ENCODE results near the gene ACOD1.
A peak's percentile ranks its signal among the peaks of the same experiment; 100 is the strongest.
"Not testable (repeated sequence)": the region's sequence is repeated elsewhere in the genome, so short reads cannot be mapped to it uniquely, and the experiment has no call there.

The ACOD1 gene

DNA sequence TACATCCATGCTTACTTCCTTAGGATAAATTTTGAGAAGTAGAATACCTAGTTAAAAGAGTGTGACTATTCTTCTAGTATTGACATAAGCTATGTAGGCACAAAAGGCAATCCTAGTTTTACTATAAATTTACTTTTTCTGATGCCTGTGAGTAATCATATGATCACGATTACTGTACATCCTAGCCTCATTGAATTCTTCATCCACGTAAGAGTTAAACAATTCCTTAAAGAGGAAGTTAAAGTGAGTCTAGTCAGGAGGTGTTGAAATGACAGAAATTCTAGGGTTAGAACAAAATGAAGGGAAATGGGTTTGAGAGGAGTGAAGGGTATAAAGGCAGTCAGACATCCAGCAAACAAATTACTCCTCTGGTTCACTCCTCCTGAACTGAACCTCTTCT is at the start of gene ACOD1:
TSS of gene ACOD1 (plus strand) at position 363 of the 400 bp plus-strand sequence. CDS start 48 bp downstream, outside the sequence.
- DNase-seq (ENCODE audit: low read depth, low spot score): no peak

DNA sequence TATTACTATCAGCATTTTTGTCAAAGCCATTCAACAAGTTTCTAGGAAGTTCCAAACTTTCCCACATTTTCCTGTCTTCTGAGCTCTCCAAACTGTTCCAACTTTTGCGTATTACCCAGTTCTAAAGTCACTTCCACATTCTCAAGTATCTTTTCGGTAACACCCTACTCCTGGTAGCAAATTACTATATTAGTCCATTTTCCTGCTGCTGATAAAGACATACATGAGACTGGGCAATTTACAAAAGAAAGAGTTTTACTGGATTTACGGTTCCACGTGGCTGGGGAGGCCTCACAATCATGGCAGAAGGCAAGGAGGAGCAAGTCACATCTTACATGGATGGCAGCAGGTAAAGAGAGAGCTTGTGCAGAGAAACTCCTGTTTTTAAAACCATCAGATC is 49.2 kb upstream of the ACOD1 start:
- not testable (repeated sequence) for DNase-seq (ENCODE audit: low read depth, low spot score)

DNA sequence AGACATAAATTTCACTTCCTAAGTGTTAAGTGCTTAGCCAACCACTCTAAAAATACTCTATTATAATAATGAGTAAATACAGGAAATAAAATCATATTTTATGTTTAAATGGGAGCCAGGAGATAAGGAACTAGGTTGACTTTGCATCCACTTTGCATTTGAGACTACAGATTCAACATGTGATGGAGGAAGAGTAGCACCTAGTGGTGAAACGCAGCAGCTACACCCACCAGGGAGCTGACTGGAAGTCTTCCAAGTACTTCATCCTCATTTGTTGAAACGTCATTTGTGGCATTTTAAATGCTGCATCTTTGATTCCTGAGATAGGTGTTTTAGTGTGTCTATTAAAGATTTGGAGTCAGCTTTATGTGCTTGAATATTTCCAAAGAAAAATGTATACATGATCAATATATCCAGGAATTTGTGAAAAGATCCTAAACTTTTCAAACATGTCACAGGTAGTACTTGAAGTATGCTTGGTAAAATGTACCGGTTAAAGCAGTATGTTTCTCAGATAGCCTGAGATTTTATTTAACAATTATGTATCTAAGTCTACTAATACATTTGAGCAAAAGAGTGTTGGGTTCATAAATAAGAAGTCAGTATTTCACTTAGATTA is 44.7 kb upstream of the ACOD1 start:
- peak; percentile 57 for DNase-seq (ENCODE audit: low read depth, low spot score)

DNA sequence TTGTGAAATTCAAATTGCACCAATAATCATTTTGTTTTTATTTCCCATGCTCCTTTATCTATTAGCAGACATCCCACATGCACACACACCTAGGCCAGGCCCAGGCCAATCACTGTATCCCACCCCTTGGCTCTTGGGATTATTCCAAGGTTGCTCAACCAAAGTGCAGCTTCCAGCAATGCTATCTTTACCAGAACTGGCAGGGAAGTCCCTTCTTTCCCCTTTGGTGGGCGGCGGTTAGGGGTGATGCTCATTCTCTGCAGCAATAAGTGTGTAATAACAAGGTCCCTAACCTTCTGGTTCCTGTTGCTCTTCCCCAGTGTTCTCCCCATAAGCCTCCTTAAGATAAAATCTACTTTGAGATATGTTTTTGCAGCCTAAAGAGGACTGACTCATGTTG is 43.8 kb upstream of the ACOD1 start:
- no peak for DNase-seq (ENCODE audit: low read depth, low spot score)

DNA sequence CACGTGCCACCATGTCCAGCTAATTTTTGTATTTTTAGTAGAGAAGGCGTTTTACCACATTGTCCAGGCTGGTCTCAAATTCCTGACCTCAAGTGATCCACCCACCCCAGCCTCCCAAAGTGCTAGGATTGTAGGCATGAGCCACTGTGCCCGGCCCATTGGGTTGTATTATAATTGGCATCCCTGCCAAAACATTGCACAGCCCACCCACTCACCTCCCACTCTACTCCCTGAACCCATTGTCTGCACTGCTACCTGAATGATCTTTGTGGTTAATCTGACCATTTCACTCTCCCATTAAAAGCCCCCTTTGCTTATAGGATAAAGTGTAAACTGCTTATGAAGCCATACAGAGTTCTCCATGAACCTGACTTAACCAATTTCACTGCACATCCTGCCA is 35.8 kb upstream of the ACOD1 start:
- DNase-seq (ENCODE audit: low read depth, low spot score): no peak

DNA sequence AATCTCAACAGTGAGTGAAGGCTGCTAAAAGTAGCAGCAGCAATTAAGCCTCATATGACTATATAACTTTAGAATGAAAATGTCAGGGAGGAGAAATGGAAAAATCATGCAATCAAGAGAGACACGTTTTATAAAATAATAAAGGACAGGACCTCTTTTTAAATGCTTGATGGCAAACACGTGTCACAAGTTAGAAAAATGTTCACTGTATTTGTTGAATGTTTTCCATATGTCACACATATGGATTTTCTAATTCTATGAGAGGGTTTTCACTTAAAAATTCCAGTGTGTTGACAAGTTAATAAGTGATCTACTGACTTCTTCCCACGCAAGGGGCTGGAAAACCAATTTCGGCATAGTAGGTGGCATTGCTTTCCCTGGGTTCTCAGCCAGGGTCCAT is 34.4 kb upstream of the ACOD1 start:
- DNase-seq (ENCODE audit: low read depth, low spot score): no peak

DNA sequence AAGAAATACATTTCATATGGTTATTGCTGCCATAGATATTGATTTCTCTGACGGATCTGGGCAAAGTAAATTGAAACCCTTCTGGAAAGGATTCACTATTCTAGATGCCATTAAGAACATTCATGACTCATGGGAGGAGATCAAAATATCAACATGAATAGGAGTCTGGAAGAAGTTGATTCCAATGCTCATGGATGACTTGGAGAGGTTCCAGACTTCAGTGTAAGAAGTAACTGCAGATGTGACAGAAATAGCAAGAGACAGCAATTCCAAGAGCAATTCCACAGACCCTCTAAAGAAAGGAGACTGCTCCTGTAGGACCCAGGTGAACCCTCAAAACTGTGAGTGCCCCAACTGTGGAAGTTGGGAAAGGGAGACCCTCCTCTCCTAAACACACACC is 31.2 kb upstream of the ACOD1 start:
- DNase-seq (ENCODE audit: low read depth, low spot score): no peak

DNA sequence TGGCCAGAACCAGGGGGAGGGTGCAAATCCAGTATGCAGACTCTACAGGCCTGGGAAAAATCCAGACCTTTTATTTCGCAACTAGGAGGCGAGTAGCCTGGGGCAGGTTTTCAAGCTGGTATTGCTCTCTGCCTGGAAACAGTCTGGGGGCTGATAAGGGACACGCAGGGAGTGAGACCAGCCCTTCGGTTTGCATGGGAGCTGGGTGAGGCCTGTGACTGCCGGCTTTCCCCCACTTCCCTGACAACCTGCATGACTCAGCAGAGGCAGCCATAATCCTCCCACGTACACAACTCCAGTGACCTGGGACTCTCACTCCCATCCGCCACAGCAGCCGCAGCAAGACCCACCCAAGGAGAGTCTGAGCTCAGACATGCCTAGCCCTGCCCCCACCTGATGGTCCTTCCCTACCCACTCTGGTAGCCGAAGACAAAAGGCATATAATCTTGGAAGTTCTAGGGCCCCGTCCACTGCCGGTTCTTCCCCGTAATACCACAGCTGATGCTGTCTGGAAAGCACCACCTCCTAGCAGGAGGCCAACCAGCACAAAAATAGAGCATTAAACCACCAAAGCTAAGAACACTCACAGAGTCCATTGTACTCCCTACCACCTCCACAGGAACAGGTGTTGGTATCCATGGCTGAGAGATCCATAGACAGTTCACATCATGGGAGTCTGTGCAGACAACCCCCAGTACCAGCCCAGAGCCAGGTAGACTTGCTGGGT is 30.4 kb upstream of the ACOD1 start:
- not testable (repeated sequence) for DNase-seq (ENCODE audit: low read depth, low spot score)

DNA sequence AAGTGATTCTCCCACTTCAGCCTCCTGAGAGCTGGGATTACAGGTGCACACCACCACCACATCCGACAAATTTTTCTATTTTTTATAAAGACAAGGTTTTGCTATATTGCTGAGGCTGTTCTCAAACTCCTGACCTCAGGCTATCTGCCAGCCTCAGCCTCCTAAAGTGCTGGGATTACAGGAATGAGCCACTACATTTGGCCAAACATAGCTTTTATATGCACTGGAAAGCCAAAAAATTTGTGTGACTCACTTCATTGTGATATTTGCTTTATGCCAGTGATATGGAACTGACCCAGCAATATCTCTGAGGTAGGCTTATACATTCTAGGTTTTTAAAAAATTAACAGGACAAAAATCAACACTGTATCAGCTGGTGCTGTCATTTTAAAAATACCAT is 26.8 kb upstream of the ACOD1 start:
- DNase-seq (ENCODE audit: low read depth, low spot score): no peak

DNA sequence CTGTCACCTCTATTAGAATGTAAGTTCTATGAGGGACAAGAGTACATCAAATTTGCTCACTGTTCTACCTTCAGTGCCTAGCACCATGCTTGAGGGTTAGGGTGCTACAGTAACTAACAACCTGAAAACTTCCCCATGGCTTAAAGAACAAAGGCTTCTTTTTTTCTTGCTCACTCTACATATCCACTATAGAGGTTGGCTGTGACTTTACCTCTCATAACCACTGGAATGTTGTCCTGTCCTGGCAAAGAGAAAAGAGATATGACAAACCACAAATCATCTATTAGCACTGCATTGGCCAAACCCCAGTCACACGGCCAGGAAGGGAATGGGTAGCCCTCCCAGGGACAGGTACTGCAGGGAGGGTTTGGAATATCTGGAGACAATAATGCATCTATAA is 23.2 kb upstream of the ACOD1 start:
- no peak for DNase-seq (ENCODE audit: low read depth, low spot score)

DNA sequence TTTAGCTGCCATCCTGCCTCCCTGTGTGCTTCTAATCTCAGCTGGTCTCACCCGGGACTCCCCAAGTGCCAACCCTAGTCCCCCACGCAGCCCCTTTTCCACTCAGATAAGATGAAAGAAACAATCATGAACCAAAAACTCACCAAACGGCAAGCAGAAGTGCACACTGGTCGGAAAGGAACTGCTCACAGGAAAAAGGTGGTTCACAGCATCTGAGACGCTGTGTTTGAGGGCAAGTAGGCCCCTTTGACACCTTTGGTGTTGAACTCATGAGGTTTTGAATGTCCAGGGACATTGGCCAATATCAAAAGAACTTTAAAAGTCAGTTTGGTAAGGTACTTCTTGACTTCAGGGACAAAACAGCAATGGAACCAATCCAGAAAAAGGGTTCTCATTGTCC is 20.4 kb upstream of the ACOD1 start:
- no peak for DNase-seq (ENCODE audit: low read depth, low spot score)

DNA sequence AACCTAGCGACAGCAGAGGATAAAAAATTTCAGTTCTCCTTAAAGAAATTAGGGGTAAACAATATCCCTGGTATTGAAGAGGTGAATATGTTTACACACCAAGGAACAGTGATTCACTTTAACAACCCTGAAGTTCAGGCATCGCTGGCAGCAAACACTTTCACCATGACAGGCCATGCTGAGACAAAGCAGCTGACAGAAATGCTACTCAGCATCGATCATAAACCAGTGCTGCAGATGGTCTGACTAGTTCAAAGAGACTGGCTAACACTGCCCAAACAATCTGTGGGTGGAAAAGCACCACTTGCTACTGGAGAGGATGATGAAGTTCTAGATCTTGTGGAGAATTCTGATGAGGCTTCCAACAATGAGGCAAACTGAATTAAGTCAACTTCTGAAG is 19.9 kb upstream of the ACOD1 start:
- DNase-seq (ENCODE audit: low read depth, low spot score): no peak

DNA sequence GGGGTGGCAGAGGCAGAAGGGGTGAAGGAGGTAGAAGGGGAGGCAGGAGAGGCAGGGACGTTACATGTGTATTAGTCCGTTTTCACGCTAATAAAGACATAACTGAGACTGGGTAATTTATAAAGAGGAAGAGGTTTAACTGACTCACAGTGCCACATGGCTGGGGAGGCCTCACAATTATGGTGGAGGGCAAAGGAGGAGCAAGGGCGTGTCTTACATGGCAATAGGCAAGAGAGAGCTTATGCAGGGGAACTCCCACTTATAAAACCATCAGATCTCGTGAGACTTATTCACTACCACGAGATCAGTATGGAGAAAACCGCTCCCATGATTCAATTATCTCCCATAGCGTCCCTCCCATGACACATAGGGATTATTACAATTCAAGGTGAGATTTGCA is 19.0 kb upstream of the ACOD1 start:
- no peak for DNase-seq (ENCODE audit: low read depth, low spot score)

DNA sequence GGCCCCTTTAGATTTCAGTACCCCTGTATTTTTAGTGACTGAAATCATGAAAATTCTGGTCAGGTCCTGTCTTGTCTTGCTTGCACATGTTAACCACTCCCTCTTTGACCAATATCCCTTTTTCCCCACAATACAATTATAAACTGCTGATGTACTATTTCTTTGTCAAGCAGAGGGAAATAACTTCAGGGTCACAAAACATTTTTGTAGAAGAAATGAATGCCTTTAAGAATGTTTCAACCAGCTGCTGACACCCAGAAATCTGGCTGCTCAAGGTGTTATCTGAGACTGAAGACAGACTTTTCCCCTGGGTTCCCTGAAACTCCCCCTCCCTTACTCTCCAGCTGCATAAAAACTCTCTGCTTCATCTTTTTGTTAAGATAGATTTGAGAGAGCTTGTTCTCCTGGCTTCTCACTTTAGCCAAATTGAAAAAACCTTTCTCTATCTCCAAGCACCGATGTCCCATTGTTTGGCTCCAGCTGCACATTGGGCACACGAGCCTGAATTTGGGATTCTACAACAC is 18.4 kb upstream of the ACOD1 start:
- no peak for DNase-seq (ENCODE audit: low read depth, low spot score)

DNA sequence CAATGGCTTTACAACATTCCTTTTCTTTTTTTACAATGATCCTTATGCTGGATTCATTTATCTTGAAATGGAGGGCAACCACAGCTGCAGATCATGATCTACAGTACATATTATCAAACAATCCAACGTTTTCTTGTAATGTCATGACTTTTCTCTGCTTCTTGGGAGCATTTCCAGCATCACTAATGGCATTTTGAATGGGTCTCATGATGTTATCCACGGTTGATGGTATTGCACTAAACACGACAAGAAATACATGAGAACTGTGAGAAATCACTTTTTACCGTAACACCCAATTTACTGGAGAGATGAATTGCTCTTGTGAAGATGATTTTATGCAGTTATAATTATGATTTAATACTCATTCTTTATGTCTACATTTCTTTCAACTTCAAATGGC is 16.2 kb upstream of the ACOD1 start:
- no peak for DNase-seq (ENCODE audit: low read depth, low spot score)

DNA sequence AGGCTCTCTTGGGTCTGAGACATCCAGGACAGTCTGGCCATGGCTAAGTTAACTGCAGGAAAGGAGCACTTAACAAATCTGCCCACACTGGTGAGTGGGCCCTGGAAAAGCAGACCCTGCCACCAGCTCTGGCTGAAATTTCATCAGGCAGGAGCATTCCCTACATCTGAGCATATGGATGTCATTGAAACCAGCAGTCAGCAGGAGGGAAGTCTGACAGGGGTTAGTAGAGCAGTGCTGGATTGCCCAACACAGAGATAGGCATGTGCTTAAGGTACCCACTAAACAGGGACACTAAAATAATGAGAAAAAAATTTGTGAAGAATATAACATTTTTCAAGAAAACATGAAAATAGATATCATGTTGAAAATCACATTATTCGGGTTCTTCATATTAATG is 13.6 kb upstream of the ACOD1 start:
- DNase-seq (ENCODE audit: low read depth, low spot score): no peak

DNA sequence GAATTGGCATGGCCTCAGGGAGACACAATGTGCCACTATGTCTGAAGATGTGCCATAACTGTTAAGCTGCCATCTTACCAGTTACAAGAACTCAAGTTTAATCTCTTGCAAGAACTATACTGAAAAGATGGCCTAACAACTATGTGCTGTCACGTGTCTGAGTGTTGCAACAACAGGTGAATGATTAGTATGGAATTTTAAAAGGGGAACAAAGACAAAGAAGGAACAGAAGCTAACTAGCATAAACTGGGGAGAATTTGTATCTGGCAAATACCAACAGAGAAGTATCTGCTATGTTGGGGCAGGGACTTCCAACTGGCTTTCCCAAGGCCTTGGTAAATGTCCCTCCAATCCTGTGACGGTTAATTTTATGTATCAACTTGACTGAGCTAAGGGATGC is 11.5 kb upstream of the ACOD1 start:
- DNase-seq (ENCODE audit: low read depth, low spot score): no peak

DNA sequence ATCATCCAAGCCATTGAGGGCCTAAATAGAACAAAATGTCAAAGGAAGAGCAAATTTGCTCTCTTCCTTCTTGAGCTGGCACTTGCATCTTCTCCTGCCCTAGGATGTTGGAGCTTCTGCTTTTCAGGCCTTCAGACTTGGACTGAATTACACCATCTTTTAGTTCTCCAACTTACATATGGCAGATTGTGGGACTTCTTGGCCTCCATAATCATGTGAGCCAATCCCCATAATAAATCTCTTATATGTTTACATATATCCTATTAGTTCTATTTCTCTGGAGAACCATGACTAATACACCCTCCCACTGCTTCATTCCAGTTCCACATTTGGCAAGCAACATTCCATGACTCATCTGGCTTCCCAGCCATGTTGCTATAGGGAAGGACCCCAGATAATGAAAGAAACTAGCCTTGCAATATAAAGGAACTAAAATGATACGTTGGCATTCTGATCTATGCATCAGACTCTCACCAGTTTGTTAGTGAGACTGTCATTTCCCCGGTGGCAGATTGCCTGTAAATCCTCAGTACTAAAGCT is 11.0 kb upstream of the ACOD1 start:
- peak; percentile 81 for DNase-seq (ENCODE audit: low read depth, low spot score)

DNA sequence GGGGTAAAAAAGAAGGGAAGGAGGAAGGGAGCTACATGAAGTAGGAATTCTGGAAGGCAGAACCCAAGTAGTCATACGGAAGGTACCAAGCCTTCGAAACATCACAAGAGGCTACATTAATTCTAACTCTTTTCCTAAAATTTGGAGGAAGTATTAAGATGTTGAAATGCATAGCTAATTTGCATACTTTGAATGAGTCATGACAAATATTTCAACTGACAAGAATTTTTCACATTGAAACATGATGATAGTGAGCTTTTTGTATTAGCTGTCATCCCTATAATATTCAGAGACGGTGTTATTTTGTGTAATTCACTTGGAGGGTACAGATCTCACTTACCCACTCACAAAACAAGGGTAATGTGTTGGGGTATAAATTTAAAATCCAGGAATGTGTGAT is 9.1 kb upstream of the ACOD1 start:
- DNase-seq (ENCODE audit: low read depth, low spot score): no peak

DNA sequence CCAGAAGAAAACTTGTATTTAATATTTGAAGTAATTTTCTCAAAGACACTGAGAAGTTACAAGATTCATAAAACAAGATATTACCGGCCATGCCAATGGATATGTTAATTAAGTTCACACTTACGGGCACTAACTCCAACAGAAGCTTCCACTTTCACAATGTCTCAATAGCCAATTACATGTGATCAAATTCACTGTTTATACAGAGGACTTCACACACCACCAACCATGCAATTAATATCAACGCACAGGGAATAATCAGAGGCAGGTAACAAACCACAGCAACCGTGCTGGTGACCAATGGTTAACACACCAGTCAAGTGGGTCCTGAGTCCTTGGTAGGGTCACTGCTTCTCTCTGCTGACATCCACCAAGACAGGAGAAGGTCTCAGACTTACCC is 5.9 kb upstream of the ACOD1 start:
- DNase-seq (ENCODE audit: low read depth, low spot score): no peak

DNA sequence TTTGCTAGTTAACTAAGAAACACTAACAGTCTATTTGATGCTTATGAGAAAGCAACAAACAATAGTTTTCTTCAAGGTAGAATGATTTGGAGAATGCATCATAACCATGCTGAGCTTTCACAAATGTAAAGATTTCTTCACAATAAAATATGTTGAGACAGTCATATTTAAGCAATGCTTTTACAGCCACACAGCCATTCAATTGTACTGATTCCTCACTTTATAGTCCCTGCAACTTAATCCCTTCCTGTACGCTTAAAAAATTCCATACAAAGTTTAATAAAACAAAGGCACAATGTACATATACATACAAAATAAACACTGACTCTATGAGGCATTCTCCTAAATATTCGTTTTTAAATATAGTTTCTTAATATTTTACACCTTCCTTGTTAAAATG is 4.7 kb upstream of the ACOD1 start:
- DNase-seq (ENCODE audit: low read depth, low spot score): no peak

DNA sequence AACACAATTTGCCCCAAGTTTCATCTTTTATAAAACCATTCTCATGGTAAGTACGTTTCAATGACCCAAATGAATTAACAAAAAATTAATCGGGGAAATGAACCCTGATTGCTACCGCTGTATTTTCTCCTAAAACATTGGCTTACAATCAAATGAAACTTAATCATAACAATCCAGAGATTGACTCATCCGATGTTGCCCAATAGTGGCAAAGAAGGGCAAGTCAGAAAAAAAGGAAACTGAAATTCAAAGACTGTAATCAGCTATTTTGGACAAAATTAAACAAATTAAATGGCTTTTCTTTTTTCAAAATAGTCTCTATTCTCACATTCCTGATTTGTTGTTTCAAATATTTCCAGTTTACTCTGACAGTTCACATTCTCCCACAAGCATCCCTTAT is 3.9 kb upstream of the ACOD1 start:
- no peak for DNase-seq (ENCODE audit: low read depth, low spot score)

DNA sequence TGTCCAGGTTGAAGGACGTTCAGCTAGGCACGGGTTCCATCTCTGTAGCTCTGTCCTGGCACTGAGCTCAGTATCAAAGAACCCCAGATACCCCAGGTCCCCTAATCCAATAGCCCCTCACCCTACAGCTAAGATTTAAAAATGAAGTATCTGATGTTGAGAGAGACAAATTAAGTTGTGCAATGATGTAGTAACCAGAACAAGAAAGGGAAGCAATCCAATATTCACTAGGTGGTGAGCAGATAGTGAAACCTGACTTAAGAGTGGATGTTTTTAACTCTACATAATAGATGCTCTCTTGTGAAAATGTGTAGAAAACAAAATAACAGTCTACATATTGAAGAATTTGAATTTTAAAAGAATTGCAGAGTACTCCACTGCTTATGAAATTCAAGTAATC is 1.8 kb downstream of the ACOD1 start:
- no peak for DNase-seq (ENCODE audit: low read depth, low spot score)

Data from smooth muscle cell of the brain vasculature (primary cell).